Renal cortex interstitium (tissue), 11 donors: ENCODE data around the gene LITAF. TPM values are rescaled to one million over a fixed set of nuclear protein-coding genes. Genes with fewer than 3 reads are reported as not detected.

Source experiments
- DNase-seq, 11 donors: peaks; one replicate each; pipeline ENCODE4 v3.0.0-alpha.2; 2013; ENCODE audit warnings: low read depth in 9 of 11, low spot score in 4 of 11; ENCODE audit errors: extremely low read depth in 1 of 11
- polyA plus RNA-seq, 3 donors: library from polyadenylated mRNA; unstranded; fragments of 120-200 nt; gene quantifications; one replicate each; pipeline ENCODE4 v1.2.1, GENCODE V29; 2013; ENCODE audit not compliant: insufficient read length in 3 of 3

LITAF gene
- polyA plus RNA-seq, 3 donors, result 103 to 127 (median 110) TPM

GRCh38 chr16:11626657-11627291, 40.1 kb upstream of the LITAF start:
- DNase-seq, result no peak

- no peak for DNase-seq
These were observed 39.0 kb upstream of the LITAF start for GRCh38 chr16:11625769-11626168.

GRCh38 chr16:11624636-11625607, 38.2 kb upstream of the LITAF start:
- no peak for DNase-seq

GRCh38 chr16:11624205-11624604, 37.5 kb upstream of the LITAF start:
- no peak for DNase-seq

- no peak for DNase-seq
These were observed 35.4 kb upstream of the LITAF start for GRCh38 chr16:11621920-11622651.

- no peak for DNase-seq
These were observed 34.8 kb upstream of the LITAF start for GRCh38 chr16:11621539-11621919.

- no peak for DNase-seq
These were observed 33.7 kb upstream of the LITAF start for GRCh38 chr16:11620243-11621003.

GRCh38 chr16:11619327-11619851, 32.7 kb upstream of the LITAF start:
- DNase-seq, result no peak

- no peak for DNase-seq
These were observed 31.5 kb upstream of the LITAF start for GRCh38 chr16:11618107-11618717.

- no peak for DNase-seq
These were observed 29.2 kb upstream of the LITAF start for GRCh38 chr16:11615748-11616447.

GRCh38 chr16:11614587-11615175, 28.0 kb upstream of the LITAF start:
- DNase-seq, result no peak

- no peak for DNase-seq
These were observed 26.9 kb upstream of the LITAF start for GRCh38 chr16:11613381-11614303.

GRCh38 chr16:11612665-11613025, 25.9 kb upstream of the LITAF start:
- no peak for DNase-seq

- no peak for DNase-seq
These were observed 25.3 kb upstream of the LITAF start for GRCh38 chr16:11611871-11612664.

- DNase-seq, result no peak
These were observed 23.9 kb upstream of the LITAF start for GRCh38 chr16:11610580-11610979.

GRCh38 chr16:11610121-11610505, 23.4 kb upstream of the LITAF start:
- DNase-seq, result no peak
